Neural progenitor cell (in vitro differentiated cells): ENCODE results near the gene ARL17B.
"Not testable (repeated sequence)": the region's sequence is repeated elsewhere in the genome, so short reads cannot be mapped to it uniquely, and the experiment has no call there.

ENCODE experiments used
- CTCF ChIP-seq: fragments of 200-600 bp; sonication (generic); IDR thresholded peaks from 2 replicates; pipeline ENCODE4 v1.5.1; 2017; ENCODE audit warnings: antibody characterized with exemption, mild to moderate bottlenecking
- EZH2 ChIP-seq: fragments of 200-600 bp; sonication (generic); IDR thresholded peaks from 2 replicates; pipeline ENCODE4 v1.6.1; 2017; ENCODE audit warnings: antibody characterized with exemption, mild to moderate bottlenecking, moderate library complexity
- EZH2phosphoT487 ChIP-seq: fragments of 200-600 bp; sonication (generic); IDR thresholded peaks from 2 replicates; pipeline ENCODE4 v1.6.1; 2017; ENCODE audit warnings: antibody characterized with exemption

GRCh38 chr17:46244339-46244913 lies 117.1 kb downstream of the ARL17B start:
- not testable (repeated sequence) for TF ChIP-seq CTCF, EZH2, EZH2phosphoT487
